HG03565 (cell line): Measurements from ENCODE around the gene SLC35B1.
"Not testable (repeated sequence)": the region's sequence is repeated elsewhere in the genome, so short reads cannot be mapped to it uniquely, and the experiment has no call there.

Source experiments
- ATAC-seq: cut with Tn5 transposase; IDR thresholded peaks from one replicate; pipeline ENCODE4 v1.9.1; 2021; ENCODE audit warnings: mild to moderate bottlenecking, moderate library complexity; ENCODE audit not compliant: unreplicated experiment

SLC35B1 gene

DNA sequence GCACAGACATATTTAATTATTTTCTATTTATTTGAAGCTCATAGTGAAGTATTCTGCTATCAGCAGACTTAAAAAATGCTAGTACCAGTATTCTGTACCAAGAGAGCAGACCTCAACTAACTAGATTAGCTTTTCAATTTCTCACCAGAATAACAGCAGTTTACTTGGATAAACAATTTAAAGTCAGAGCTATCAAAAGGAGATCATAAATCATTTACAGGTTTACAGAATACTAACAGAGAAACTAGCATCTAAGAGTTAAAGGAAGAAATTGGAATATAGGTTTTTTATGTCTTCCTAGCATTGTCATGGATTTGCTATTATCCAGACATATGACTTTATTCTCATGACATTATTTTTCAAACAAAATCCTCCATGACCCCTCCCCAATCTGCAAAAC is 33.3 kb downstream of the SLC35B1 start:
- no peak for ATAC-seq

DNA sequence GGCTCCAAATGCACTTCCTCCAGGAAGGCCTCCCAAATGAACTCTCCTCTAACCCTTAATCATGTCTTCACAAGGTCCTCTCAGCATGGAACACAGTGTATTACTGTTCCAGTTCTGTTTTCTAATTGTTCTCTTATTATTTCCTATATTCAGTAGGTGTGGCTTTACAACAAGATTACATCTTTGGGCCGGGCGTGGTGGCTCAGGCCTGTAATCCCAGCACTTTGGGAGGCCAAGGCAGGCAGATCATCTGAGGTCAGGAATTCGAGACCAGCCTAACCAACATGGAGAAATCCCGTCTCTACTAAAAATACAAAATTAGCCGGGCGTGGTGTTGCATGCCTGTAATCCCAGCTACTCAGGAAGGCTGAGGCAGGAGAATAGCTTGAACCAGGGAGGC is 34.1 kb downstream of the SLC35B1 start:
- ATAC-seq = not testable (repeated sequence)

GRCh38 chr17:49670641-49671040 is 37.1 kb downstream of the SLC35B1 start:
- ATAC-seq = no peak

- ATAC-seq = no peak
Observed at GRCh38 chr17:49670002-49670401, 37.8 kb downstream of the SLC35B1 start.

DNA sequence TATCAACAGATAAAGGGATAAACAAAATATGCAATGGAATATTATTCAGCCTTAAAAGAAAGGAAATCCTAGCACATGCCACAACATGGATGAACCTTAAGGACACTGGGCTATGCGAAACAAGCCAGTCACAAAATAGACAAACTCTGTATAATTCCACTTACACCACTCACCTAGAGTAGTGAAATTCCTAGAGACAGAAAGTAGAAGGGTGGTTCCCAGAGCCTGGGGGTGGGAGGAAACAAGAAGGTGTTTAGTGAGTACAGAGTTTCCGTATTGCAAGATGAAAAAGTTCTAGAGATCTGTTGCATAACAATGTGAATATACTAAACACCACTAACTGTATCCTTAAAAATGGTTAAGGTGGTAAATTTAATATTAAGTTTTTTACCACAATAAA is 39.9 kb downstream of the SLC35B1 start:
- no peak for ATAC-seq

DNA sequence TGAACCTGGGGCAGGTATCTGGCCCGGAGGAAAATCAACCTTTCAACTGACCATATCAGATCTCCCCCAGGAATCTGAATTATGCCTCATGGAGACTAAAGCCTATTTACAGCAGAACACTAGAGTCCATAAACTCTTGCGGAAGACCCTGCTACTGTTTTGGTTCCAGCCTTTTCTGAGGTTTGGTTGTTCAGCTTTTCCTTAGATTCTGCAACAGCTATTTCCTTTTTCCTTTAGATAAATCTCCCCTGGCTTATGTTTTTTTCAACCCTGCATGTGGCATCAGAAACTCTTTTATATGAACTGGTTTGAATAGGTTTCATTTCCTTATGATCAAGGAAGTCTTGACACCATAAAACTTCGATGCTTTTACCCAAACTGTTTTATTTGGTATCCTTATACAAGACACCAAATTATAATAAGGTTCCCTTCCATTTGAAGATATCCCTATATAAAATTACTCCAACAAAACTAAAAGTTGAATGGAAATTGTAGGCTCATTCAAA is 43.0 kb downstream of the SLC35B1 start:
- ATAC-seq = no peak

DNA sequence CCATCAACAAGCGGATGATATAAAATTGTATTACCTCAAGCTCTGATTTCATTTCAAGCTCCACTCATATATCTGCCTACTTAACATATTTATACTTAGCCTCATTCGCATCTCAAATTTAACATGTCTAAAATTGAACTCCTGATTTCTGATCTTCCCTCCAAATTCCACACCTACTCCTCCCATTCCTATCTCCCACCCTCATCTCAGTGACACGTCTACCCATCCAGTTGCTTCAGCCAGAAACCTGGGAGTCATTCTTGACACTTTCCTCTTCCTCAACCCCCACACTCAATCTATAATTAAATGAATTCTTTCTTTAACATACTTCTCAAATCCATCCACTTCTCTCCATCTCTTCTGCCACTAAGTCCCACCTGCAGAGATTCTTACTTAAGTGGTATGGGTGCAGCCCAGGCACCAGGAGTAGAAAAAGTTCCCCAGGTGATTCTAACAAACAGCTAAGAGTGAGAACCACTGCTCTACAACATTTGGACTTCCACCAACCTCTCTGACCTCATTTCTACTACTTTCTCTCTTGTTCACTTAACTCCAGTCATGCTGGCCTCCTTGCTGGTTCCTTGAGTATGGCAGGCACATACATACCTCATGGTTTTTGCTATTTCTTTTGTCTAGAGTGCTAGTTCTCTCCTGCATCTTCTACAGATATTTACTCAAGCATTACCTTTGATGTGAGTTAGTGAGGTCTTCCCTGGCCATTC is 47.9 kb downstream of the SLC35B1 start:
- no peak for ATAC-seq

- ATAC-seq = no peak
Observed at GRCh38 chr17:49656247-49656646, 51.5 kb downstream of the SLC35B1 start.
